COLO668 (cell line): ENCODE results near the gene TPO.
"Not testable (repeated sequence)": the region's sequence is repeated elsewhere in the genome, so short reads cannot be mapped to it uniquely, and the experiment has no call there.

ENCODE experiments used
- DNase-seq: peaks from one replicate; lab custom pipeline; 2025; ENCODE audit not compliant: unreplicated experiment; lab: John Stamatoyannopoulos, UW

The TPO gene

GRCh38 chr2:1403565-1403964, 9.7 kb upstream of the TPO start:
- no peak for DNase-seq

- DNase-seq = no peak
These were observed 8.1 kb upstream of the TPO start for GRCh38 chr2:1405124-1405523.

GRCh38 chr2:1405967-1406366, 7.3 kb upstream of the TPO start:
- no peak for DNase-seq

DNA sequence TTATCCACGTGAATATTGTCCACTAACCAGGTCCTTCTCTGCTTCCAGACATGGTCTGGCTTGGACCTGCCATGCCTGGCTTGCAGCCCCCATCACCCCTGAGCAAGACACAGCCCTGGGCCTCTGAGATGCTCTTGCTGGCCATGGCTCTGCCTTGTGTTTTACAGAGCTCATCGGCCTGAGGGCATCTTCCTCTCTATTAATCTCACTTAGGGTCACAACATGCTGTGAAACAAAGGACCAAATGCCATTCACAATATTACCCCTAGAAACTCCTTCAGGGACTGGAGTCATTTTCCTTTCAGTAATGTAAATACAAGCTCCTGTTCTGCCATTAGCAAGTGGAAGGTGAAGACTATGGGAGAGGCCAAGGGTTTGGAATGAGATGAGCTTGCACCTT, 6.8 kb upstream of the TPO start:
- DNase-seq = no peak

DNA sequence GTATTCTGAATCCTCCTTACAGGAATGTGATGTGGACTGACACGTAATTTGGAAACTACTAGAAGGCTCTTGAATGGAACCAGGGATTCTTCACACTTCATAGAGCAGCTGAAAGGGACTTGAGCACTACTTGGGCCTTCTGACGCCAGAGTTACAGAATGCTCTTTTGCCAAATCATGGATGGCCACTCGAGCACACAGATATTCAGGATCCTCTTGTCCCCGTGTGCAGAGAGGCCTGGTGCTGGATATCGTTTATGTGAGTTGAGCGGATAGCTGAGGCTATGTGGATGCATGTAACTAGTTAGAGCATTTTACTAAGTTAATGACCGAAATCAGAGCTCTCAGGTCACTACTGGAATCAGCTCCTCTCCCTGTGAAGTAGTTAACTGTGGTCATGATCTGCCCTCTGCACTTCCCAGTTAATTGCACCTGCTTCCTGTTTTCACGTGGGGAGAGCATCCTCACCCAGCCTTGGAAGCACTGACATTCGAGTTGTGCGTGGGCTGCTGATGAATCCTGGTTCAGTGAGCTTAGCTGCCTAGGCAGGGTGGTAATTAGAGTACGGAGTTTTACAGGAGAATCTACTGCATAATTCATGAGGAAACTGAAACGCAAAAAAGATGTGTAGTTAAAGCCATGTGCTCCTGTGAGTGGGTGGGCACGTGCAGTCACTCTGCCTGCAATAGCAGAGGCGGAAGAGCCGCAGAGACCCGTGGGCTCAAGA, 5.2 kb upstream of the TPO start:
- DNase-seq = no peak

- no peak for DNase-seq
These were observed 858 bp downstream of the TPO start for GRCh38 chr2:1414121-1414520.

DNA sequence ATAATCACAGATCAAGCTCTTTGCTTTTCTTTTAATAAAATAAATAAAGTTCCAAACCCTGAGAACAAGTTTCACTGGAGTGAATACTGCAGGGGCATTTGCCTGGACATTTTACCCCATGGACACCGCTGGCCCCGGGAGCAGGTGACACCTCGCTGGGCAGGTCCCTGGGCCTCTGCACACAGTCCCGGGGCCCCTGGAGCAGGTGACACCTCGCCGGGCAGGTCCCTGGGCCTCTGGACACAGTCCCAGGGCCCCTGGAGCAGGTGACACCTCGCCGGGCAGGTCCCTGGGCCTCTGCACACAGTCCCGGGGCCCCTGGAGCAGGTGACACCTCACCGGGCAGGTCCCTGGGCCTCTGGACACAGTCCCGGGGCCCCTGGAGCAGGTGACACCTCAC, 1.6 kb downstream of the TPO start:
- DNase-seq = not testable (repeated sequence)

DNA sequence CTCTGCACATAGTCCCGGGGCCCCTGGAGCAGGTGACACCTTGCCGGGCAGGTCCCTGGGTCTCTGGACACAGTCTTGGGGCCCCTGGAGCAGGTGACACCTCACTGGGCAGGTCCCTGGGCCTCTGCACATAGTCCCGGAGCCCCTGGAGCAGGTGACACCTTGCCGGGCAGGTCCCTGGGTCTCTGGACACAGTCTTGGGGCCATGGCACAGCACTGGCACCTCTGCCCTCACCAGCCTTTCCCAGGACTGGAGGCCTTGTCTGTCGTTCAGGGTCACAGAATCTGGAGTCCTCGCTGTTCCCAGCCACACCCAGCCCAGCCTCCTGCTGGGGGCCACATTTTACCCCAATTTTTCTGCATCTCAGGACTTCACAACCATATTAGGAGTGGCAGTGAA, 2.2 kb downstream of the TPO start:
- DNase-seq = no peak

- no peak for DNase-seq
These were observed 5.3 kb downstream of the TPO start for GRCh38 chr2:1418566-1418965.

DNA sequence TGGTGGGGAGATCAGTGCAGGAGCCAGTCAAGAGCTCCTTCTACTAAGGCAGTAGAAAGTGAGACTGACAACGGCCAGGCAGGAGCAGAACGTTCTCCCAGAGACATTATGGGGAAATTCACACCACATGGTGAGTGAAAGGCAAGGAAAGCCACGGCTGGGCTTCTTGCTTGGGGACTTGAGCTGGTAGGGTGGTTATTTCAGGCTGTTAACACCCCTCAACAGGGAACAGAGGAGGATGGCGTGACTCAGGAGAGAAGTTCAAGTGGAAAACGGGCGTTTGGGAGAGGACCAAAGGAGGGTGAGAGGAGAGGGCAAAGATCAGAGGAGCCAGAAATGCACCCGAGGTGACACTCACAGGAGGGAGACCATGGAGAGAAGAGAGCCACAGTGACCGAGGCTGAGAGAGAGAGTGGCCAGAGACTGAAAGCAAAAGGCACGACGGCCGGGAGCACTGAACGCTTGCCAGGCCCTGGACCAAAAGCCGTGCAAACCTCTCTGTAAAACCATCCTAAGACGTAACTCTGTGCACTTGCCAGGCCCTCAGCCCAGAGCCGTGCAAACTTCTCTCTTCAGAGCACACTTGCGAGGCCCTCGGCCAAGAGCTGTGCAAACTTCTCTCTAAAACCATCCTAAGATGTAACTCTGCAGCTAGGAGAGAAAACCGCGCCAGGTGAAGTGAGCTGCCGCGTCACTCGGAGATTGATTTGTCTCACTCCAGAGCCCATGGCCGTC, 7.7 kb downstream of the TPO start:
- no peak for DNase-seq

DNA sequence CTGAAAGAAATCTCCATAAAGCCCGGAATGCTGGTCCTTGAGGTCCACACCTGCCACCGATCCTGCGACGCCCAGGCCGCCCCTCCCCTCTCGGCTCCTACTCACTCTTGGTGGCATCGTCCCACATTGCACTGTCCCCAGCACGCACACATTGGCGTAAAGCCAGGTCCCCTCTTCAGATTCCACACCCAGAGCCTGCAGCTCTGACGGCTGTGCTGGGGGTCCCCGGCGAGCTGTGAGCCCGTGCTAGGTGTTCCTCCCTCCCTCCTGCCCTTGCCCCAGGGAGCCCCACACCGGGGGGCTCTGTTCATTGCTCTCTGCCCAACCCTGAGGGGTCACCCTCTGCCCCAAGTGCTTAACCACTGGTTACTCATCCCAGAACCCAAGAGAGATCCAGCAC, 8.5 kb downstream of the TPO start:
- no peak for DNase-seq

DNA sequence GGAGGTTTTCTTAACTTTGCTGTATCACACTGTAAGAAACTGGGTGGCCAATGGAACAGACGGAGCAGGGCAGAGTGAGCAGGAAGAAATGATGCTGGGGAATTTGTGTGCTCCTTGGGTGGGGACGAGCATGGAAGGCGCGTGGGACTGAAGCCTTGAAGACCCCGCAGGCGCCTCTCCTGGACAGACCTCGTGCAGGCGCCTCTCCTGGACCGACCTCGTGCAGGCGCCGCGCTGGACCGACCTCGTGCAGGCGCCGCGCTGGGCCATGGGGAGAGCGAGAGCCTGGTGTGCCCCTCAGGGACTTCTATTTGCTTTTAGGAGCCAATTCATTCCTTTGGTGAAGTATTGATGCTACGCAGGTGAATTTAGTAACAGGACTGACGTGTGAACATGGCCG, 8.9 kb downstream of the TPO start:
- DNase-seq = no peak

GRCh38 chr2:1422716-1423285, 9.5 kb downstream of the TPO start:
- no peak for DNase-seq

DNA sequence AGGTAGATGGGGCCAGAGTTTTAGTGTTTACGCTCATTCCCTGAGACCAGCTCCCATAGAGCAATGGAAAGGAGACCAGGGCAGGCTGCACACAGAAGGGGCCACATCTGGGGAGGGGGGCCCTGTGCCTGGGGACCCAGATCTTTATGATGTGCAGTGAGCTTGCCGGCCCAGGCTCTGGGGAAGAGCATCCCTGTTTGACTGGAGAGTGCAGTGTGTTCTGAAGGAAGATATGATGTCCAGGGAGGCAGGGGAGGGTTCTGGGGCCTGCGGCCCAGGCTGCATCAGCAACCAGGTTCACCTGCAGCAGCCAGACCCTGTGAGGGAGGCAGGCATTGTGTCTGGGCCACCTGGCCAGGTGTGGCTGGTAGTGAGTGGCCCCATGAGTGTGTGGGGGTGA, 13.8 kb downstream of the TPO start:
- no peak for DNase-seq

- DNase-seq = no peak
These were observed 16.6 kb downstream of the TPO start for GRCh38 chr2:1429895-1430294.

- no peak for DNase-seq
These were observed 17.2 kb downstream of the TPO start for GRCh38 chr2:1430491-1430890.

- DNase-seq = no peak
These were observed 18.7 kb downstream of the TPO start for GRCh38 chr2:1431886-1432400.

DNA sequence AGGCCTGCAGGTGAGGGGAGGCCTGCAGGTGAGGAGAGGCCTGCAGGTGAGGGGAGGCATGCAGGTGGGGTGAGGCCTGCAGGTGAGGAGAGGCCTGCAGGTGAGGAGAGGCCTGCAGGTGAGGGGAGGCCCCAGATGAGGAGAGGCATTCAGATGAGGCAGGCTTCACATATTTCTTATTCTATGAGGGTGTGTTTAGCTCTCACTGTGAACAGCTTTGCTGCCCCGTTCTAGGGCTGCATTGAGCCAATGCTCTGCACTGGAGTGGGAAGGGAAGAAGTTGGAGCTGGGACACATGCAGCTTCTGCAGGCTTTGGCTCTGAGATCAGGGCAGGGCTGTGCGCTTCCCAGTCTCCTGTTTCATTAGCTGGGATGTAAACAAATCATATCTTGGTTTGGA, 19.5 kb downstream of the TPO start:
- no peak for DNase-seq

DNA sequence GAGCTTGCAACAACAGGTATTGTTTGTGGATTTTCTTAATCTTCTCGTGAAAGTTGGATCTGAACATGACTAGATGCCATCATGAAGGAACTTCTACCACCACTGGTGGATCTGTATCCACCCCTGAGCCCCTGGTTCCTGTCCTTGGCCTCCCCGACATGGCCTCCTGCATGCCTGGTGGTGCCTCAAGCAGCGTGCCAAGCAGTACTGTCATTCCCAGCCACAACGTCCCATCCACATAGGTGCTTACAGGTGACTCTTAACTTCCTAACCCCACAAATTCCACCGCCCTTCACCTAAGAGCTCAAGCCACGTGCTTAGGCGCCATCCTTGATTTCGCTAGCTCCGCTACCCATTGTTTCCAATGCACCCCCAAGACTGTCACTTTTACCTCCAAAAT, 23.1 kb downstream of the TPO start:
- DNase-seq = no peak

DNA sequence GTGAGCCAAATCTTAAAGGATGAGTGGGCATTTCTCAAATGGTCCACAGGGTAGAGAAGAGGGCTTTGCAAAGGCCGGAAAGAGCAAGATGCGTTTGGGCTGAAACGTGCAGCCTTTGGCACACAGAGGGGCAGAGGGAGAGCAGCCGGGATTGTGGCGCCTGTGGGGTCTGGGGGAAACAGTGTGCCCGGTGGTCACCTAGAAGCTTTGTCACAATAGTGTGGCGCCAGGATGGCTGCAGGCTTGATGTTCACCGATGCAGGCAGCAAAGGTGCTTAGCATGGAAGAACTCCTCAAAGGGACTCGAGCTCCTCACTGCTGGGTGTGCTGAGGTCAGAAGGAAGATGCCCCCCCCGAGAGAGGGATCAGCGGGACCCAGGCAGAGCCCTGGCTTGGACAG, 23.8 kb downstream of the TPO start:
- DNase-seq = no peak

- no peak for DNase-seq
These were observed 24.3 kb downstream of the TPO start for GRCh38 chr2:1437537-1437936.

GRCh38 chr2:1438972-1439371, 25.7 kb downstream of the TPO start:
- DNase-seq = no peak
